Kidney tubule cell (primary cell): ENCODE data around the gene ASXL1.
A peak's percentile ranks its signal among the peaks of the same experiment; 100 is the strongest.
"Not testable (repeated sequence)": the region's sequence is repeated elsewhere in the genome, so short reads cannot be mapped to it uniquely, and the experiment has no call there.

Experiments
- DNase-seq: peaks from one replicate; pipeline ENCODE4 v3.0.0-alpha.2; 2018; ENCODE audit warnings: low spot score

The ASXL1 gene

DNA sequence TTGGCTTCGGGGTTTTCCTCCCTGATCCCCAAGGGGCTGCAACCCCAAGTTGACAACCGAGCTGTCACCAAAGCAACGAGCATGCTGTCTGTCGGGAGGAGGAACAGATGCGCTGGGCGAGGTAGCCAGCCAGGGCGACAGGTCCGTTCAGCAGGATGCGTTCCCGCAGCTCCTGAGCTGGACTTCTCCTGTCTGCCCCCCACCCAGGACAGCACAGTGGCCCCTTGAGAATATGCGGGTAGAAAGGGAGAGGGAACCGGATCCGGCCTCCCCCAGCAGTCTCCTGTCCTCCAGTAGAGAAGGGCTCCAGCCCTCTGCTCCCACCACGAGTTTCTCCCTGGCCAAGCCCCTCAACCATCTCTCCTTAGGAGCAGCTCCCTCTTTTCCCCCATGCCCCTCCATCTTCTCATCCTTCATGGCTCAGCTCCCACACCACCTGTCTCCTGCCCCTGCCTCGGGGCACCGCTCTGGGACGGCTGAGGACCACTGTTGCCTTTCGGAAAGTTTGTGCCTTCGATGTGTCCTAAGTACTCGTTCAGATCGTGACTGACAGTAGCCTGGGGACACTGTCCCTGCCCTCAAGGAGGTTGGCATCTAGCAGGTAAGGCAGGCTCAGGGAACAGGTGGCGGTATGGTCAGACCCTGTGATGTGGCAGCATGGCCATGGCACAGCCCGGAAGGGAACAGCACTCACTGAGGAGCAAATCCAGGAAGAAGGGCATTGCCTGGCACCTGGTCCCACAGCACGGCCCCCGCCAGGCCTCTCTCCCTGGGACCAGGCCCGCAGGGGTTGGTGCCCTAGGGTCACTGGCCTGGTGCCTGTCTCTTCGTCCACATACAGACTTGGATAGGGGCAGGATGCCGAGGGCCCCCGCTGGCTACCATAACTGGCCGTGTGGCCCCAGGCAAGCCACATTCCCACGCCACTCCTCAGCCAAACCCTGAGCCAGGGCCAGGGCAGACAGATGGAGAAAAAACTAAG, 96.3 kb downstream of the ASXL1 start:
- no peak for DNase-seq

DNA sequence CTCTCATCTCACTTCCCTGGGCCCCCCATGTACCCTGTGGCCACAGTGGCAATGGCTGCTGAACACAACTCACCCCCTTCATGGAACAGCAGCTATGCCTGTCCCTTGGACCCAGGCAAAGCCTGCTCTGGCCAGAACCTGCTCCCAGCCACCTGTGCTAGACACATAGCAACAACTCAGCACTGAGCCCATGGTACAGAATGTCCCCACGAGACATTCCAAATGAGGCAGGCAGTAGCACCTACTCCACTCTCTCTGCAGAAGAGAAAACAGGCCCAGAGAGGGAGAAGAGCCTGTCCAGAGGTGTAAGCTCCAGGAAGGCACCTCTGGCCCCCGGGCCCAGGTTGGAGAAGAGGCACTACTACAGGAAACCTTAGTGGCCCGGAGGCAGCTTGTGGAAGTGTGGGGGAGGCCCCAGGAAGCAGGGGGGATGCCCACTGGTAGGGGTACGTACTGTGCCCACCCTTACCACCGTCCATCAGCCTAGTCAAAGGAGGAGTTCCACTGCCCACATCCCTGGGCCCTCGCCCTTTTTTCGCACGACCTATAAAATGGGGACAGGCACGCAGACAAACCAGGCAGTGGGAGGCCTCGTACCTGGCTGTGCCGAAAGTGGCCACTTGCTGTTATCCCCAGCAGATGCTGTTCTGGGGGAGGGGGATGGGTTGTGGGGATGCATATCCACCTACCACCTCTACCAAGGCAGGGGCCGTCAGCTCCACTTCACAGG, 97.2 kb downstream of the ASXL1 start:
- no peak for DNase-seq

DNA sequence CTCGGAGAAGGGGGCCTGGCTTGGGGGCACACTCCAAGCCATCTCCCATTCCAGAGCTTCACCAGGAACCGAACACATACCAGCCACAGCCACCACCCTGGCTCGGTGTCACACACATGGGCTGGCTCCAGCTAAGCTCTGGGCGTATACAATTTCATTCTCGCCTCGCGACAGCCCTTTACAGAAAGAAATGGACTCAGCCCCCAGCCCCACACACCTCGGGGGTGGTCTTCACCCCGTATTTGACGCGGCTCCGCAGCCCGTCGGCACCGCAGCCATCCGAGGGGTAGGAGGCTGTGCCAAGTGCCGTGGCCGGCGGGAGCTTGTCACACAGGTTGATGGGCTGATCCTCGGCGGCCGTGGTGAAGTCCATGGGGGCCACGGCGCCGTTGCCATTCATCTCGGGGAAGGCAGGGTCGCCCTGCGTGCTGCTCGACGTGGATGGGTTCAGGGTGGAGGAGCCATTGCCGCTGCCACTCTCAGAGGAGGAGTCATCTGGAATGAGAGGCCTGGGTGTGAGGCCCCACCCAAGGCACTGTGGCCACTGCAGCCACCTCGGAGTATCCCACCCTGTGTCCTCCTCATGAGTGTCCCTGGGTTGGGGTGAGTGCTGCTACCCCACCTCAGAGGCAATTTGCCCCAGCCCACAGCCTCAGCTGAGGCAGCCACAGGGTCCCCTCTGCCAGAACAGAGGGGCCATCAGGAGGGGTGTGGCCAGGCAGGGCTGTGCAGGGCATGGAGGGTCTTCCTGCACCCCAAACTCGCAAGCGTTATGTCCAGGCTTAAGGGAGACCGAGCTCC, 98.0 kb downstream of the ASXL1 start:
- DNase-seq = no peak

GRCh38 chr20:32456869-32457478, 98.8 kb downstream of the ASXL1 start:
- DNase-seq = peak; percentile 71

DNA sequence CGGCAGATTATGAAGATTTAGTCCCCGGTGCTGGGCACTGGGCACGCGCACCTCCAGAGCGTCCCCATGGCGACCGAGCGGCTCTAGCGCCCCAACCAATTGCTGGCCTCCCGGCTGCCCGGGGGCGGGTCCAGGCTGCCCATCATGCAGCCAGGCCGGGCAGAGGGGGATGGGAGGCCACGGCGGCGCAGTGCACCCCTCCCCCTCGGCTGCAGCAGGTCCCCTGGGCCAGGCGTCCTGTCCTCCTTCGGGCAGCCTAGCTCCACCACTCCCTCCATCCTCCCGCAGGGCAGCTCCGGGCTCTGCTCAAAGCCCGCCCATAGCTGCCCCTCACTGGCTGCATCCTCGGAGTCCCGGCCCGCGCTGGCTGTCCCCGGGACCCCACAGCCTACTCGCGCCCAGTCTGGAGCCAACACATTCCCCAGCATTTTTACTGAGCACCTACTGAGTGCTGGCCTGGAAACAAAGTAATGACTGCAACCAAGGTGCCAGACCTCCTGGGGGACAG, 99.4 kb downstream of the ASXL1 start:
- DNase-seq = peak; percentile 82

GRCh38 chr20:32458061-32458836, 100.1 kb downstream of the ASXL1 start:
- no peak for DNase-seq

DNA sequence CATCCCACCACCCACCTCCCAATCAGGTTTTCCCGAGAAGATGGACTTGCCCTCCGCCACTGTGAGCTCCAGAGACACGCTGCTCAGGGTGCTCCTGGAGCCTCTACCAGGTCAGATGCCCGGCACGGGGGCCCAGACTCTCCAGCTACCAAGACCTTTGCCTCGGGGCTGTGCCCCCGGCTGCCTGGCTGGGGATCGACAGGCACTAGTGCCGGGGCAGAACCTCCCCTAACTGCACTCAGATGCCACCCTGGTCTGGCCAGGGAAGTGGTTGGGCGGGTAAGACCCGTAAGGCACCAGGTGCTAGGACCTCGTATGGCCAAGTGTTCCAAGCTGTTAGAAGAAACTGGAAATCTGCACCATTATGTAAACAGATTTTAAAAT, 100.7 kb downstream of the ASXL1 start:
- DNase-seq = no peak

- DNase-seq = no peak
Observed at GRCh38 chr20:32460231-32460630, 102.1 kb downstream of the ASXL1 start.

- no peak for DNase-seq
Observed at GRCh38 chr20:32460683-32461320, 102.7 kb downstream of the ASXL1 start.

- DNase-seq = no peak
Observed at GRCh38 chr20:32461836-32462600, 103.9 kb downstream of the ASXL1 start.

DNA sequence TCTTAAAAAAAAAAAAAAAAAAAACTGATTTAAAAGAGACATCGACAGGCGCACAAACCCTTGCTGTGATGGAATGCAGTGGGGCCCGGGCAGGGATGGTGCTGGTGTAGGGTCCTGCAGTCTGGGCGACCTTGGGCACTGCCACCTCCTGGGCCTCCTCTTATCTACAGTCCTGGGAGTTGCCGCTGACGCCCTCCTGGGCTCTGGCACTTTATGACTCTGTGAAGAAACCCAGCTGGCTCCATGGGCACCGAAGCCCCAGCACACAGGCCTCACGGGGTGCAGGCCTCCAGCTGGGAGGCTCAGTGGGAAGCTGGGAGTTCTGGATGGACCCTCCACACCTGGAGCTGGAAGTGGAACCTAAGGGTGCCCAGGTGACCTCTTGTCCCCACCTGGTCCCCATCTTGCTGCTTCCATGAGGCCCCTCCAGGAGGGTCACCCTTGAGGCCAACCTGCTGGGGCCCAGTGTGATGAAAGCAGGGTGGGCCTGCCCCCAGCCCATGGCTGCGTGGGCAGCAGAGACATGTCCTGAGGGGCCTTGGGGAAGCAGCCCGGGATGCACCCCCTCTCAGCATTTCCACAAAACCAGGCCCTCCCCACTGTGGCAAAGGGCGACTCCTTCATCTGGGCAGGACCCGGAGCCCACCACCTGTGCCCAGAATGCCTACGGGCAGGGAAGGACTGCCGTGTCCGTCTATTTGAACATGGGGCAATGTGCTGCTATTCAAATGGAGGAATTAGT, 104.9 kb downstream of the ASXL1 start:
- no peak for DNase-seq

- DNase-seq = no peak
Observed at GRCh38 chr20:32463642-32464400, 105.7 kb downstream of the ASXL1 start.

- DNase-seq = no peak
Observed at GRCh38 chr20:32464401-32465091, 106.4 kb downstream of the ASXL1 start.

DNA sequence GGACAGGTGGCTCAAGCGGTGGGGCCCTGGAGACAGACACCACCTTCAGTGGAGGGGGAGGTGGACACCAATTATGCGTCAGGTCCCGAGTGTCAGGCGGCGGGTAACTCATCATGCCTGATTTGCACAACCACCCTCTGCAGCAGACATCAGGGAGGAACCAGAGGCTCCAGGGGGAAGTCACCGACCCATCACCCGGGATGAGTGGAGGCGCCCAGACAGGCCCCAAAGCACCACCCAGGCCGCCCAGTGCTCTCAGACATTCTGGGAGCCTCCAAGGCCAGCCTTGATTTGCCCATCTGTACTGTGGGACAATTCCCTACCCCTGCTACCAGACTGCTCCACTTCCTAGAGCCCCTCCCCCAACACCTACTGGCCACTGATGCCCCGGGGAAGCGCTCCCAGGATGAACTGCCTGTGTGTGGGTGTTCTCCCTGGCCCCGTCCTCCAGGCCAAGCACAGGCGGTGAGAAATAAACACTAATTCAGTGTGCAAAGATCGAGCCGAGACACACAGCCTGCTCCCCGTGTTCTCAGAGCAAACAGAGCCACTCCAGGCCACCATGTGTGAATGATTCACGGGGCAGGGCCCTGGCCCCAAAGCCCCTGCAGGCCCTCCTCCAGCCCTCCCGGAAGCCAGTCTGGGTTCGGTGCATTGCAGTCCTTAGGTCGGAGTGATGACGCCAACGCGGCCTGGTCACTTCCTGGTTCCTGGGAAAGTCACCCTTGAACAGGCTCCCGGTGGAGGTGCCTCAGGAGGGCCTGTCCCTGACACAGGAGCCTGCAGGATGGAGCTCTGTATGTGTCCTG, 107.2 kb downstream of the ASXL1 start:
- peak; percentile 94 for DNase-seq

DNA sequence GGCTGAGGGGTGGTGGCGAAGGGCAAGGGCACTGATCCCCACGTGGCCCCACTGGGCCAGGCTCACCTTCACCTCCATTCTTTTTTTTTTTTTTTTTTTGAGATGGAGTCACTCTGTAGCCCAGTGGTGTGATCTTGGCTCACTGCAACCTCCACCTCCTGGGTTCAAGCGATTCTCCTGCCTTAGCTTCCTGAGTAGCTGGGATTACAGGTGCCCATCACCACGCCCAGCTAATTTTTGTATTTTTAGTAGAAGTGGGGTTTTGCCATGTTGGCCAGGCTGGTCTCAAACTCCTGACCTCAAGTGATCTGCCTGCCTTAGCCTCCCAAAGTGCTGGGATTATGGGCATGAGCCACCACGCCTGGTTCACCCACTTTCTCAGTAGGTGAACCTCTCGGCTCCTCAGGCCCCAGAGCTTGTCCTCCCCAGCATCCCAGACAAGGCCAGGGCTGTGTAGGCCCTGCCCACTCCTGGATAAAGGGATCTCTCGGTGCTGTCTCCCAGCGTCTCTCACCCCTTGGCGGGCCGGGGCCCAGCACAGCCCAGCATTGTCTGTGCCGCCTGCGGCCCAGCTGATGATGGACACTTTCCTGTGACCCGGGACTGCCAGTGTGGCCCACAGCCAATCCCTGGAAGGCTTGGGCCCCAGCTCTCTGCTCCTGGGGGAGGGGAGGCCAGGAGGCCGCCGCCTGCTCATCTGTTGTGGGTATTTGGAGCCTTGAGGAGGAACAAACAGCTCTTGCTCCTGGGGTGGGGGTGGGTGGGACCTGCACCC, 108.0 kb downstream of the ASXL1 start:
- DNase-seq = not testable (repeated sequence)
